ENCODE data around the gene PGAM2. TPM values are rescaled to one million over a fixed set of nuclear protein-coding genes. Genes with fewer than 3 reads are reported as not detected.

Gene PGAM2
- total RNA-seq, 1 donor: 0.63 TPM

- H3K27me3 ChIP-seq (ENCODE audit: insufficient read depth, low read length): no peaks in the 10 kb centered on the region
- no peak overlapping the region for H3K4me3 ChIP-seq (ENCODE audit: low read length)
- peaks cover 27% of the 10 kb centered on the region for H3K4me1 ChIP-seq (ENCODE audit: insufficient read depth, low read length)
- no peaks in the 10 kb centered on the region for H3K9me3 ChIP-seq (ENCODE audit: low read depth, low read length)
These were observed 15.4 kb upstream of the PGAM2 start for GRCh38 chr7:44080686-44081265.

- no peak overlapping the region for H3K4me3 ChIP-seq (ENCODE audit: low read length)
- H3K4me1 ChIP-seq (ENCODE audit: insufficient read depth, low read length): peaks cover 27% of the 10 kb centered on the region
- H3K9me3 ChIP-seq (ENCODE audit: low read depth, low read length): no peaks in the 10 kb centered on the region
- H3K27me3 ChIP-seq (ENCODE audit: insufficient read depth, low read length): no peaks in the 10 kb centered on the region
These were observed 14.8 kb upstream of the PGAM2 start for GRCh38 chr7:44080118-44080517.

GRCh38 chr7:44079331-44080021 lies 14.1 kb upstream of the PGAM2 start:
- Histone ChIP-seq H3K4me3 (ENCODE audit: low read length) (no peak overlapping the region), H3K27me3 (ENCODE audit: insufficient read depth, low read length) (no peaks in the 10 kb centered on the region), H3K9me3 (ENCODE audit: low read depth, low read length) (no peaks in the 10 kb centered on the region), H3K4me1 (ENCODE audit: insufficient read depth, low read length) (peaks cover 34% of the 10 kb centered on the region)

GRCh38 chr7:44078521-44078920 lies 13.2 kb upstream of the PGAM2 start:
- H3K4me3 ChIP-seq (ENCODE audit: low read length): no peak overlapping the region
- no peaks in the 10 kb centered on the region for H3K27me3 ChIP-seq (ENCODE audit: insufficient read depth, low read length)
- peaks cover 43% of the 10 kb centered on the region for H3K4me1 ChIP-seq (ENCODE audit: insufficient read depth, low read length)
- H3K9me3 ChIP-seq (ENCODE audit: low read depth, low read length): no peaks in the 10 kb centered on the region

- Histone ChIP-seq H3K4me1 (ENCODE audit: insufficient read depth, low read length) (peaks cover 48% of the 10 kb centered on the region), H3K9me3 (ENCODE audit: low read depth, low read length) (no peaks in the 10 kb centered on the region), H3K27me3 (ENCODE audit: insufficient read depth, low read length) (no peaks in the 10 kb centered on the region), H3K4me3 (ENCODE audit: low read length) (no peak overlapping the region)
These were observed 12.3 kb upstream of the PGAM2 start for GRCh38 chr7:44077681-44078091.

DNA sequence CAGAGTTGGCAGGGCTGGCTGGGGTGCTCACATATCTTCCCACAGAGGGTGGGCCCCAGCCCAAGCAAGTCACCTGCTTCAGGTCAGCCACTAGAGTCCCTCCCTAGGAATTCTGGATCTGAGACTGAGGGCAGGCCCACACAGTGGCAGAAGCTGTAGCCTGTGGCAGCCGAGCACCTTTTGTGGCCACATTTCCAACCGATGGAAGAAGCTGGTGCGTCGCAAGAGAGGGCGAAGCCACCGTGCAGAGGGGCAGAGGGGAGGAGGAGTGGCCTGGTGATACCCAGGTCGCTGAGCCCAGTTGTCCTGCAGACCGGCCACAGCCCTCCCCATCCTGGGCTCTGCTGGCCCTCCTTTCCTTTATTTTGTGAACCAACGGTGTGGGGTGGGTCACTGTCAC lies 11.7 kb upstream of the PGAM2 start:
- H3K4me3 ChIP-seq (ENCODE audit: low read length): no peak overlapping the region
- H3K9me3 ChIP-seq (ENCODE audit: low read depth, low read length): no peaks in the 10 kb centered on the region
- H3K27me3 ChIP-seq (ENCODE audit: insufficient read depth, low read length): no peaks in the 10 kb centered on the region
- peaks cover 50% of the 10 kb centered on the region for H3K4me1 ChIP-seq (ENCODE audit: insufficient read depth, low read length)

DNA sequence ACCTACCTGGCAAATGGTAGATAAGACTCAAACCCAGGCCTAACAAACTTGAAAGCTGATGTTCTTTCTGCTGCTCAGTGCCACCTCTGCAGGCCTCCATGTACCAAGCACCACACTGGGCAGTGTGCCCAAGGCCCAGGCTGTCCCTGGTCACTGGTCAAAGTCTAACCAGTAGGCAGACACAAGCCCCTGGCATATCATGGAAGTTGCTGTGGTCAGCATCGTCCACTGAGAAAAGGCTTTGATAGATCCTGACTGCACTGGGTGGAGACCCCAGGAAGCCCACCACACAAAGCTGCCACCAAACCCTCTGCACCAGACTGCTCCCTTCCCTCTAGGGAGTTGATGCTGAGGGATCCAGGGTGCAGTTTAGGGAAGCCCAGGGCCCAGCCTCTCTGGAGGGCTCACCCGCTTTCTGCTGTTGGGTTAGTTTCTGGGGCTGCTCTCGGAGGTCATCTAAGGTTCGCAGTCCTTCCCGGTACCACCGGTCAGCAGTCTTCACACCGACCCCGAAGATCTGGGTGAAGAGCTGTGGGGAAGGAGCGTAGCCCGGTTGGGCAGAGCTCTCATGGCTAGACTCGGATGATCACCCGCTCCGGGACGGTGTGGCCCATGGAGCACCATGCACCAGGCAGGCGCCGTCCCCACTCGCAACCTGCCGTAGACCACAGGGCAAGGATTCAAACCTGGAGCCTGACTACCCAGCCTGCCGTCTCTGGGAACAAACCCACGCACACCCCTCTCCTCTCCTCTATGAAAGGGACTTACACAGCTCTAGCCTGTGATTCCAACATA lies 10.9 kb upstream of the PGAM2 start:
- no peak overlapping the region for H3K4me3 ChIP-seq (ENCODE audit: low read length)
- H3K9me3 ChIP-seq (ENCODE audit: low read depth, low read length): no peaks in the 10 kb centered on the region
- no peaks in the 10 kb centered on the region for H3K27me3 ChIP-seq (ENCODE audit: insufficient read depth, low read length)
- H3K4me1 ChIP-seq (ENCODE audit: insufficient read depth, low read length): peaks cover 51% of the 10 kb centered on the region

DNA sequence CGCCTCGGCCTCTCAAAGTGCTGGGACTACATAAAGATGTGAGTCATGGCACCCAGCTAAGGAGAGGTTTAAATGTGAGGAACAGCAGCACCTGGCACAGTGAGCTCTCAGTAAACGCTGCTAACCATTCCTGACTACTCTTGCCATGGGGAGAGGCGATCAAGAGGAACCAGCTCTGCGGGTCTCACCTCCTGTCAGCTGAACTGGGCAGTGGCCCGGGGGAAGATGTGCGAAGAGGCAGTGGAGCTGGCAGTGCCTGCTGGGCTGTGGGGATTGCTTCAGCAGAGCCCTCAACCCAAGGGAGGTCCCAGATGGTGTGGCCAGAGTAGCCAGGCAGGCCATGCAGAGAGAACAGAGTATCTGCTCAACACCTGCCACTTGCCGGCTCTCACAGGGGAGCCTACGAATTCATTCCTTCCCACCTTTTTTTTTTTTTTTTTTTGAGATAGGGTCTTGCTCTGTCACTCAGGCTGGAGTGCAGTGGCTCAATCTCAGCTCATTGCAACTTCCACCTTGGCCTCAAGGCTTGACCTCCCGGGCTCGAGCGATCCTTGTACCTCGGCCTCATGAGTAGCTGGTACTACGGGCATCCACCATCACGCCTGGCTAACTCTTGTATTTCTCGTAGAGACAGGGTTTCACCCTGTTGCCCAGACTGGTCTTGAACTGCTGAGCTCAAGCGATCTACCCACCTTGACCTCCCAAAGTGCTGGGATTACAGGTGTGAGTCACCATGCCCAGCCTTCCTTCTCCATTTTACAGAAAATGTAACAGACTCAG lies 10.1 kb upstream of the PGAM2 start:
- Histone ChIP-seq H3K27me3 (ENCODE audit: insufficient read depth, low read length) (no peaks in the 10 kb centered on the region), H3K9me3 (ENCODE audit: low read depth, low read length) (no peaks in the 10 kb centered on the region), H3K4me1 (ENCODE audit: insufficient read depth, low read length) (peaks cover 43% of the 10 kb centered on the region), H3K4me3 (ENCODE audit: low read length) (no peak overlapping the region)

DNA sequence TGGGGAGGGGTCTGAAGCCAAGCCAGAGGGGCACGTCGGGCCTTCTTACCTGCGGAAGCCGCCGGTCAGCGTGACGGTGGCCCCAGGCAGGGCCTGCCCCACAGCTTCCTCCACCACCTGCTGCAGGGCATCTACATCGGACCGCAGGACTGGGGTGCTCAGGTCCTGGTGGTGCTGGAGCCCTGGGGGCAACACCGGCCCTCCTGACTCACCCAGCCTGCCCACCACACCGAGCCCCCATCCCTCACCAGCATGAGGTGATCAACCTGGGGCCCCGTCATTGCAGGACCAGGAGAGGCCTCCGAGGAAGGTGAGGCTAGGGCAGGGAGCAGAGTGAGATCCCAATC lies 9.0 kb upstream of the PGAM2 start:
- no peaks in the 10 kb centered on the region for H3K9me3 ChIP-seq (ENCODE audit: low read depth, low read length)
- no peak overlapping the region for H3K4me3 ChIP-seq (ENCODE audit: low read length)
- H3K27me3 ChIP-seq (ENCODE audit: insufficient read depth, low read length): no peaks in the 10 kb centered on the region
- H3K4me1 ChIP-seq (ENCODE audit: insufficient read depth, low read length): peaks cover 33% of the 10 kb centered on the region

GRCh38 chr7:44073664-44074348 lies 8.4 kb upstream of the PGAM2 start:
- Histone ChIP-seq H3K9me3 (ENCODE audit: low read depth, low read length) (no peaks in the 10 kb centered on the region), H3K4me1 (ENCODE audit: insufficient read depth, low read length) (peaks cover 32% of the 10 kb centered on the region), H3K4me3 (ENCODE audit: low read length) (no peak overlapping the region), H3K27me3 (ENCODE audit: insufficient read depth, low read length) (no peaks in the 10 kb centered on the region)

GRCh38 chr7:44072364-44073231 lies 7.2 kb upstream of the PGAM2 start:
- Histone ChIP-seq H3K27me3 (ENCODE audit: insufficient read depth, low read length) (no peaks in the 10 kb centered on the region), H3K4me1 (ENCODE audit: insufficient read depth, low read length) (peaks cover 29% of the 10 kb centered on the region), H3K4me3 (ENCODE audit: low read length) (no peak overlapping the region), H3K9me3 (ENCODE audit: low read depth, low read length) (no peaks in the 10 kb centered on the region)

DNA sequence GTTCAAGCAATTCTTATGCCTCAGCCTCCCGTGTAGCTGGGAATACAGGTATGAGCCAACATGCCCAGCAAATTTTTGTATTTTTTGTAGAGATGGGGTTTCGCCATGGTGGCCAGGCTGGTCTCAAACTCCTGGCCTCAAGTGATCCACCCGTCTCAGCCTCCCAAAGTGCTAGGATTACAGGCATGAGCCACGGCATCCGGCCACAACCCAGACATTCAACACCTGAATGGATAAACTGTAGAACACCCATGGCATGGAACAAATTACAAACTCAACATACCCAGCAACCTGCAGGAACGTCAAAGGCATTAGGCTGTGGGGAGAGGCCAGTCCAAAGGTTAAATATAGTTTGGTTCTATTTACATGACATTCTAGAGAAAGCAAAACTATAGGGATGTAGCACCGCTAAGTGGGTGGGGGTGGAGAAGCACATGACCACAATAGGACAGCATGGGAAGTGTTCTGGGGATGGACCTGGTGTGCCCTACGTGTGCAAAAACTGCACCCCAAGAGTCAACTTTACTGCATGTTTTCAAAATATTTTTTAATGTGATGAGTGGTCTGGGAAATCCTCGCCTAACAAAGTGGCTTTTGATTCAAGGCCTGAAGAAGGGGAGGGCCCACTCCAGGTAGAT lies 6.5 kb upstream of the PGAM2 start:
- Histone ChIP-seq H3K4me1 (ENCODE audit: insufficient read depth, low read length) (peaks cover 29% of the 10 kb centered on the region), H3K4me3 (ENCODE audit: low read length) (no peak overlapping the region), H3K27me3 (ENCODE audit: insufficient read depth, low read length) (no peaks in the 10 kb centered on the region), H3K9me3 (ENCODE audit: low read depth, low read length) (no peaks in the 10 kb centered on the region)

- H3K27me3 ChIP-seq (ENCODE audit: insufficient read depth, low read length): no peaks in the 10 kb centered on the region
- peaks cover 23% of the 10 kb centered on the region for H3K4me1 ChIP-seq (ENCODE audit: insufficient read depth, low read length)
- no peaks in the 10 kb centered on the region for H3K9me3 ChIP-seq (ENCODE audit: low read depth, low read length)
- H3K4me3 ChIP-seq (ENCODE audit: low read length): no peak overlapping the region
These were observed 2.7 kb upstream of the PGAM2 start for GRCh38 chr7:44068054-44068453.
